K562 (cell line): Measurements from ENCODE around the gene ADK. TPM values are rescaled to one million over a fixed set of nuclear protein-coding genes. Genes with fewer than 3 reads are reported as not detected.

Source experiments
- ATAC-seq: fragments of 200-7000 bp; cut with Tn5 transposase; 3 replicates; pipeline ENCODE4 v1.9.1; 2020; ENCODE audit warnings: moderate library complexity
- BruUV-seq: library from RNA; stranded (reverse); fragments of 400-500 nt; replicated peaks from 2 replicates; lab custom pipeline; 2021; lab: Mats Ljungman, UMichigan
- CTCF ChIA-PET: fragments of 300-600 bp; formaldehyde crosslinking; extraction: SDS; loops from one replicate; lab custom pipeline; 2021; ENCODE audit warnings: low intra/inter-chr PET ratio; lab: Yijun Ruan, JAX
- POLR2A ChIA-PET: fragments of 300-600, 350-650 bp; sonication (Branson Sonifier 250); formaldehyde crosslinking; extraction: SDS; loops from one replicate; lab custom pipeline; 2021; ENCODE audit warnings: antibody characterized with exemption, inconsistent platforms; lab: Yijun Ruan, JAX
- DNase-seq, 4 experiments: peaks; one replicate each; pipeline versions ENCODE4 v3.0.0 to v3.0.0-alpha.2; 2011 to 2018; ENCODE audit warnings: low spot score in 3 of 4, mixed read lengths in 3 of 4; ENCODE audit errors: extremely low read depth in 1 of 4
- FAIRE-seq: peaks from 2 replicates; lab custom pipeline; 2011; peaks lifted over from hg19 to GRCh38; lab: Jason Lieb, UNC
- H2AFZ ChIP-seq: 2 replicates; pipeline ENCODE4 v1.6.0; 2011; ENCODE audit warnings: low read depth, low read length, control low read depth, inconsistent platforms
- H3K27ac ChIP-seq: fragments of 200-600 bp; 3 replicates; pipeline ENCODE4 v1.8.0; 2011; ENCODE audit warnings: low read depth, mild to moderate bottlenecking, control low read depth, inconsistent platforms, low read length, moderate library complexity, mixed read lengths; ENCODE audit errors: extremely low read depth
- H3K27me3 ChIP-seq, 2 experiments: fragments of 300-600 bp in 1 of 2; 2 replicates in 1 of 2; 3 replicates in 1 of 2; pipeline versions ENCODE4 v1.6.0 to v1.8.0; 2011; ENCODE audit warnings: inconsistent platforms in 2 of 2, low read length in 2 of 2, mild to moderate bottlenecking in 1 of 2, mixed read lengths in 1 of 2, moderate library complexity in 1 of 2; ENCODE audit not compliant: control insufficient read depth in 2 of 2, insufficient read depth in 2 of 2
- H3K36me3 ChIP-seq: fragments of 300-600 bp; 3 replicates; pipeline ENCODE4 v1.8.0; 2011; ENCODE audit warnings: mild to moderate bottlenecking, low read length, inconsistent platforms; ENCODE audit not compliant: control insufficient read depth, insufficient read depth
- H3K4me1 ChIP-seq, 2 experiments: fragments of 200-600 bp in 1 of 2; replicated peaks in 1 of 2; 2 replicates in 1 of 2; 3 replicates in 1 of 2; pipeline versions ENCODE4 v1.5.1 to v1.8.0; 2011; ENCODE audit warnings: inconsistent platforms in 2 of 2, low read length in 2 of 2, mild to moderate bottlenecking in 1 of 2, mixed read lengths in 1 of 2, moderate library complexity in 1 of 2; ENCODE audit not compliant: control insufficient read depth in 2 of 2, insufficient read depth in 2 of 2
- H3K4me2 ChIP-seq: 2 replicates; pipeline ENCODE4 v1.6.1; 2011; ENCODE audit warnings: low read length, control low read depth, inconsistent platforms, mixed read lengths; ENCODE audit not compliant: insufficient read depth
- H3K4me3 ChIP-seq: fragments of 200-600 bp; sonication (generic), shearing (Covaris generic); 2 replicates; pipeline ENCODE4 v1.5.1; 2016; ENCODE audit warnings: control low read depth, inconsistent platforms
- H3K79me2 ChIP-seq: fragments of 200-600 bp; 3 replicates; pipeline ENCODE4 v1.8.0; 2011; ENCODE audit warnings: low read length, inconsistent platforms; ENCODE audit not compliant: control insufficient read depth, insufficient read depth
- H3K9ac ChIP-seq, 2 experiments: 2 replicates each; pipeline versions ENCODE4 v1.6.0 to v1.6.1; 2011; ENCODE audit warnings: low read depth in 2 of 2, low read length in 2 of 2, control low read depth in 1 of 2, inconsistent platforms in 1 of 2, mild to moderate bottlenecking in 1 of 2, mixed read lengths in 1 of 2; ENCODE audit not compliant: insufficient read depth in 1 of 2
- H3K9me1 ChIP-seq: one replicate; pipeline ENCODE4 v1.6.0; 2011; ENCODE audit warnings: inconsistent platforms, mild to moderate bottlenecking, low read length, moderate library complexity; ENCODE audit not compliant: control insufficient read depth, insufficient read depth
- H3K9me3 ChIP-seq: replicated peaks from 2 replicates; pipeline ENCODE4 v1.5.1; 2011; ENCODE audit warnings: low read depth, low read length, inconsistent platforms; ENCODE audit not compliant: control insufficient read depth, insufficient read depth
- H4K20me1 ChIP-seq: replicated peaks from 2 replicates; pipeline ENCODE4 v1.6.1; 2011; ENCODE audit warnings: low read length, inconsistent platforms, mixed read lengths; ENCODE audit not compliant: control insufficient read depth, insufficient read depth
- CBFA2T2 ChIP-seq: fragments of 450-650 bp; conservative IDR thresholded peaks from 2 replicates; pipeline ENCODE4 v1.6.1; 2017; ENCODE audit warnings: mild to moderate bottlenecking
- CTCFL ChIP-seq: IDR thresholded peaks from 2 replicates; pipeline ENCODE4 v1.6.1; 2011; ENCODE audit warnings: borderline replicate concordance, low read depth, mild to moderate bottlenecking, moderate library complexity, low read length; ENCODE audit not compliant: insufficient read depth, poor library complexity, severe bottlenecking
- ELF4 ChIP-seq: fragments of 450-650 bp; formaldehyde crosslinking; IDR thresholded peaks from 2 replicates; pipeline ENCODE4 v1.4.0; 2022; ENCODE audit warnings: missing genetic modification characterization
- LEF1 ChIP-seq: fragments of 450-650 bp; IDR thresholded peaks from 2 replicates; pipeline ENCODE4 v1.6.1; 2016; ENCODE audit warnings: mild to moderate bottlenecking
- MCM3 ChIP-seq: fragments of 450-650 bp; IDR thresholded peaks from 2 replicates; pipeline ENCODE4 v1.6.1; 2016
- MCM7 ChIP-seq, 2 experiments: fragments of 450-650 bp; IDR thresholded peaks; 2 replicates each; pipeline ENCODE4 v1.6.1; 2016 to 2018
- MYC ChIP-seq, 2 experiments: fragments of 250-450 bp in 1 of 2; sonication (Bioruptor Pico) in 1 of 2; IDR thresholded peaks; 2 replicates each; pipeline versions ENCODE4 v1.5.1 to v1.6.1; 2012 to 2021; ENCODE audit warnings: low read depth in 2 of 2, borderline replicate concordance in 1 of 2, improper control_type of control experiment in 1 of 2, low read length in 1 of 2, mild to moderate bottlenecking in 1 of 2, moderate library complexity in 1 of 2
- POLR2H ChIP-seq: IDR thresholded peaks from 2 replicates; pipeline ENCODE4 v1.6.1; 2016; ENCODE audit warnings: missing genetic modification characterization, low read depth, mild to moderate bottlenecking, control low read depth, missing compliant biosample characterization, moderate library complexity
- SNRNP70 ChIP-seq: fragments of 200-400 bp; formaldehyde crosslinking; optimal IDR thresholded peaks from 2 replicates; pipeline ENCODE3; 2017; ENCODE audit warnings: low read depth, low read length
- SRF ChIP-seq, 2 experiments: fragments of 250-450, 450-650 bp in 1 of 2; sonication (Bioruptor Pico) in 1 of 2; sonication (generic) in 1 of 2; formaldehyde crosslinking; IDR thresholded peaks; 2 replicates each; pipeline versions ENCODE4 v1.5.0 to v1.5.1; 2020 to 2022; ENCODE audit warnings: mild to moderate bottlenecking in 1 of 2, missing genetic modification reagents in 1 of 2
- STAT6 ChIP-seq: sonication (generic); formaldehyde crosslinking; IDR thresholded peaks from 2 replicates; pipeline ENCODE4 v1.8.1; 2023; ENCODE audit warnings: mild to moderate bottlenecking, missing genetic modification reagents
- ZNF239 ChIP-seq: fragments of 250-450 bp; sonication (Bioruptor Pico); IDR thresholded peaks from 2 replicates; pipeline ENCODE4 v1.4.0; 2020; ENCODE audit warnings: mild to moderate bottlenecking
- ZNF592 ChIP-seq: fragments of 450-650 bp; IDR thresholded peaks from 2 replicates; pipeline ENCODE4 v1.6.1; 2017; ENCODE audit warnings: antibody characterized with exemption, mild to moderate bottlenecking
- ZNF699 ChIP-seq: fragments of 250-450 bp; sonication (Bioruptor Pico); IDR thresholded peaks from 2 replicates; pipeline ENCODE4 v1.8.0; 2021; ENCODE audit warnings: mild to moderate bottlenecking, moderate library complexity; ENCODE audit not compliant: insufficient replicate concordance
- WGBS: fragments of 100-300 bp; shearing (Covaris generic); methylation state at CpG from one replicate; pipeline ENCODE4 v1.1.6; 2016; ENCODE audit warnings: low coverage, mixed read lengths; ENCODE audit not compliant: insufficient coverage; ENCODE audit errors: missing lambda C conversion rate; 5-methylcytosine and 5-hydroxymethylcytosine counted together
- in situ Hi-C: fragments of 300-500 bp; cut with MboI; formaldehyde crosslinking; loops from 4 replicates; pipeline ENCODE4 v1.15.0; 2018; ENCODE audit warnings: inconsistent platforms, mixed read lengths
- intact Hi-C: fragments of 100-400 bp; cut with micrococcal nuclease; formaldehyde crosslinking; loops from 2 replicates; pipeline ENCODE4 v1.14.2; 2022
- polyA plus RNA-seq, 8 experiments: library from polyadenylated mRNA; depleted of rRNA in 4 of 8; stranded (reverse) in 5 of 8; unstranded in 3 of 8; fragments of >200 nt; fragmentation: Nextera tagmentation in 2 of 8; fragmentation: Illumina TruSeq in 1 of 8; extraction: Ambion mirVana in 2 of 8; extraction: Trizol in 1 of 8; gene quantifications; 2 replicates each; pipeline versions ENCODE4 v1.2.1 to v1.2.3, GENCODE V29; 2011 to 2014; ENCODE audit warnings: inconsistent platforms in 1 of 8, missing spikeins in 1 of 8
- total RNA-seq, 7 experiments: library from RNA; depleted of rRNA in 6 of 7; stranded (reverse); fragments of >200 nt in 6 of 7; fragmentation: Illumina TruSeq in 2 of 7; extraction: Trizol in 2 of 7; gene quantifications; 2 replicates each; pipeline versions ENCODE4 v1.2.1 to v1.2.3, GENCODE V29; 2011 to 2021; ENCODE audit warnings: low replicate concordance in 1 of 7

The ADK gene
- total and polyA plus RNA-seq, 9 of the 15 experiments (the other 6 are each of a cell fraction or from before 2014, with no cell fraction given), result 54.2 to 97.8 (median 73.6) TPM

- Histone ChIP-seq H2AFZ (no peak overlapping the region), H3K36me3 (no peaks in the 10 kb centered on the region), H3K4me2 (no peak overlapping the region), H3K4me1 (no peaks in the 10 kb centered on the region), H3K27me3 (no peaks in the 10 kb centered on the region), H4K20me1 (no peaks in the 10 kb centered on the region), H3K9ac (no peak overlapping the region), H3K79me2 (no peaks in the 10 kb centered on the region), H3K9me1 (no peaks in the 10 kb centered on the region), H3K4me3 (no peak overlapping the region), H3K27ac (no peak overlapping the region), H3K9me3 (no peaks in the 10 kb centered on the region)
- no peak for DNase-seq
- no peak for FAIRE-seq
- no peak for ATAC-seq
- CTCF ChIA-PET, result no interaction called here
- POLR2A ChIA-PET, result no interaction called here
- intact Hi-C loops, result no loop called here
- in situ Hi-C loops, result no loop called here
- WGBS, result 88% methylated on average over 2 of the region's 2 CpGs
- BruUV-seq, result no TSS peak
- TF ChIP-seq MCM3 (no peak), ZNF592 (no peak), SRF (CRISPR knock-in tag; IDR thresholded peaks at IDR 0.05) (no peak), MYC (IDR thresholded peaks at IDR 0.05; ENCODE audit: low read depth, low read length) (no peak), MYC (CRISPR knock-in tag; IDR thresholded peaks at IDR 0.05; ENCODE audit: borderline replicate concordance, low read depth) (no peak), SNRNP70 (no peak), MCM7 (IDR thresholded peaks at IDR 0.05) (no peak), ZNF239 (CRISPR knock-in tag) (no peak), POLR2H (tag) (no peak), CTCFL (no peak), CBFA2T2 (no peak), ELF4 (no peak), STAT6 (CRISPR knock-in tag) (no peak), LEF1 (no peak), ZNF699 (CRISPR knock-in tag) (no peak)
Measured at GRCh38 chr10:74623786-74624185, 472.8 kb downstream of the ADK start.
